ENCODE results near the gene SLC30A7. TPM values are rescaled to one million over a fixed set of nuclear protein-coding genes. Genes with fewer than 3 reads are reported as not detected.

The SLC30A7 gene
- total RNA-seq, 2 donors from 2014 or later: 32.8 to 39.2 TPM

DNA sequence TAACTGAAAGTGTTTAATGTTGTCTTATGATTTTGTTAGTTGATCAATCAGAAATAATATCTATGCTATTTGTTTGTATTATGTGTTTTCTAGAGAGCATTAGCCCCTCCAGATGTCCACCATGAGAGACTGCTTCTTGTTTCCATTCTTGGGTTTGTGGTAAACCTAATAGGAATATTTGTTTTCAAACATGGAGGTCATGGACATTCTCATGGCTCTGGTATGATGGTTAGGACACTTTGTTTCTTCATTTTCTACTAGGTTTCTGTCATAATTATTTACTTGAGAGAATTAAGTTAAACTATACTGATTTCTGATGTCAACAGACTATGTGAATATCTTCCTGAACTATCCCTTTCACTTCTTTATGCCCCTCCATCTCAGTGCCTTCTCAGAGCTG lies 16.1 kb downstream of the SLC30A7 start:
- TF ChIP-seq, protein P1, sequence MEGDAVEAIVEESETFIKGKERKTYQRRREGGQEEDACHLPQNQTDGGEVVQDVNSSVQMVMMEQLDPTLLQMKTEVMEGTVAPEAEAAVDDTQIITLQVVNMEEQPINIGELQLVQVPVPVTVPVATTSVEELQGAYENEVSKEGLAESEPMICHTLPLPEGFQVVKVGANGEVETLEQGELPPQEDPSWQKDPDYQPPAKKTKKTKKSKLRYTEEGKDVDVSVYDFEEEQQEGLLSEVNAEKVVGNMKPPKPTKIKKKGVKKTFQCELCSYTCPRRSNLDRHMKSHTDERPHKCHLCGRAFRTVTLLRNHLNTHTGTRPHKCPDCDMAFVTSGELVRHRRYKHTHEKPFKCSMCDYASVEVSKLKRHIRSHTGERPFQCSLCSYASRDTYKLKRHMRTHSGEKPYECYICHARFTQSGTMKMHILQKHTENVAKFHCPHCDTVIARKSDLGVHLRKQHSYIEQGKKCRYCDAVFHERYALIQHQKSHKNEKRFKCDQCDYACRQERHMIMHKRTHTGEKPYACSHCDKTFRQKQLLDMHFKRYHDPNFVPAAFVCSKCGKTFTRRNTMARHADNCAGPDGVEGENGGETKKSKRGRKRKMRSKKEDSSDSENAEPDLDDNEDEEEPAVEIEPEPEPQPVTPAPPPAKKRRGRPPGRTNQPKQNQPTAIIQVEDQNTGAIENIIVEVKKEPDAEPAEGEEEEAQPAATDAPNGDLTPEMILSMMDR (IDR thresholded peaks at IDR 0.05): no peak
- H3K27ac ChIP-seq: no peak overlapping the region
- no peaks in the 10 kb centered on the region for H3K27me3 ChIP-seq
- intact Hi-C loops (cut with DNase I): no loop called here
- DNase-seq: no peak
- no peaks in the 10 kb centered on the region for H3K4me1 ChIP-seq
- no peak overlapping the region for H3K4me3 ChIP-seq
- peaks cover 6% of the 10 kb centered on the region for H3K36me3 ChIP-seq
- no peaks in the 10 kb centered on the region for H3K9me3 ChIP-seq
- H3K9ac ChIP-seq (ENCODE audit: low read depth in 2 of 2, low read length in 2 of 2): no peak overlapping the region

DNA sequence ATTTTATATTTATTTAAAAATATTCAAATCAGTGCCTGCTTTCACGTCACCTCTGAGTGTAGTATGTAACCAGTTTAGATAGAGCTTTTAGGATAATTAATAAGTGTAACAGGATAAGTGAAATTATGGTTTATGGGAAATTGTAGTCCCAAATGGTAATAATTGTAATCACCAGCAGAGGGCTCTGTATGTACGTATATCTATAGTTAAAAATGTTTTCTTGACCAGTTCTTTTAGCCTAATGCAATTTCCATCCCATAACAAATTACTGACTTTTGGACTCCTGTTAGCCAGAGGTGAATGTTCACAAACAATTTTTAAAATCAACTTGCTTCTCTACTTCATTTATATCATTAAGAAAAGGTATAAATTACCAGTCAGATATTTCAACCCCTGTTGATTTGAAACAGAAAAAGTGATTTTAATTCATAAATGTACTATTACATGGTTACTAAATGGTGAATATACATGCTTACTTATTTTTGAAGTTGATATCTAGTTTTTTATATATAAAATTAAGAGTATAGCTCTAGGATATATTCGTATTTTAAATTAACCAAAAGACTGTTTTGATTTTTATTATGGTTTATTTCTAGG lies 25.3 kb downstream of the SLC30A7 start:
- H3K27me3 ChIP-seq: no peaks in the 10 kb centered on the region
- H3K27ac ChIP-seq: no peak overlapping the region
- no peaks in the 10 kb centered on the region for H3K36me3 ChIP-seq
- no peak overlapping the region for H3K9ac ChIP-seq (ENCODE audit: low read depth in 2 of 2, low read length in 2 of 2)
- no peaks in the 10 kb centered on the region for H3K4me1 ChIP-seq
- no peak for DNase-seq
- no peak overlapping the region for H3K4me3 ChIP-seq
- TF ChIP-seq, protein P1 (IDR thresholded peaks at IDR 0.05): peak; percentile 71
- no peaks in the 10 kb centered on the region for H3K9me3 ChIP-seq
- intact Hi-C loops (cut with DNase I): loop anchor here (5.0 to 10.0 kb wide), 2 partner anchors 114 to 366 kb away; no protein-coding TSS in a partner anchor

DNA sequence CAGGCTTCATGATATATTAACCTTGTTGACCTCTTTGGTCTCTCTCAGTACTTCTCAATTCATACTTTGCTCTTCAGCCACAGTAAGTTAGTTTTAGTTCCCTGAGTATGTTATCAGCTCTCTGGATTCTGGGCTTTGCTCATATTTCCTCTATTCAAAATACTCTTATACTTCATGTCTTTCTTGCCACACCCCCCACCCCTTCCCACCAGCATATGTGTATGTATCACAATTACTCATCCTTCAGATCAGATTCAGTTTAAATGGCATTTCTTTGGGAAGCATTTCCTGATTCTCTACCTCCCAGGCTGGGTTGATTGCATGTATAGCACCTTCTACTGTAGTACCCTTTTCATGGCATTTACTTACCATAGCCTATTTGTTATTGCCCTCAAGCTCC lies 28.3 kb downstream of the SLC30A7 start:
- no peak overlapping the region for H3K4me3 ChIP-seq
- H3K27me3 ChIP-seq: no peaks in the 10 kb centered on the region
- H3K27ac ChIP-seq: no peak overlapping the region
- no peaks in the 10 kb centered on the region for H3K4me1 ChIP-seq
- H3K9me3 ChIP-seq: no peaks in the 10 kb centered on the region
- no peaks in the 10 kb centered on the region for H3K36me3 ChIP-seq
- intact Hi-C loops (cut with DNase I): loop anchor here (5.0 to 10.0 kb wide), 2 partner anchors 111 to 363 kb away; no protein-coding TSS in a partner anchor
- TF ChIP-seq, protein P1 (IDR thresholded peaks at IDR 0.05): no peak
- DNase-seq: no peak
- H3K9ac ChIP-seq (ENCODE audit: low read depth in 2 of 2, low read length in 2 of 2): no peak overlapping the region

DNA sequence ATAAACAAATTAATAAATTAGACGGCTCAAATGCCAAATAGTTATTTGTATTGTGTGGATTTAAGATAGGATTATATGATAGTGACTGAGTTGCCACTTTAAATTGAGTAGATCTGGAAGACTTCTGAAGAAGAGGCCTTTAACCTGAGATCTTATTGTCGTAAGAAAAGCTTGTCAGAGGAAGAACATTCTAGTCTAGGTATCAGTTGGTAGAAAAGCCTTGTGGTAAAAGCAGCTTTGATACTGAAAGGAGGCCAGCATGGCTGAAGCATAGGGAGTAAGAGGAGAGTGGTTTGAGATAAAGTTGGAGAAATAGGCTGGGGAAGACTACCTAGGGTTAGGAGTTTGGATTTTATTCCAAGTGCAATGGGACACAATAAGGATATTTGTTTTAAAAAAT lies 29.1 kb downstream of the SLC30A7 start:
- intact Hi-C loops (cut with DNase I): loop anchor here (5.0 to 10.0 kb wide), 3 partner anchors 110 to 362 kb away; no protein-coding TSS in a partner anchor
- H3K4me3 ChIP-seq: no peak overlapping the region
- TF ChIP-seq, protein P1 (IDR thresholded peaks at IDR 0.05): no peak
- no peaks in the 10 kb centered on the region for H3K27me3 ChIP-seq
- H3K4me1 ChIP-seq: no peaks in the 10 kb centered on the region
- no peak for DNase-seq
- no peaks in the 10 kb centered on the region for H3K9me3 ChIP-seq
- no peak overlapping the region for H3K27ac ChIP-seq
- no peak overlapping the region for H3K9ac ChIP-seq (ENCODE audit: low read depth in 2 of 2, low read length in 2 of 2)
- no peaks in the 10 kb centered on the region for H3K36me3 ChIP-seq

DNA sequence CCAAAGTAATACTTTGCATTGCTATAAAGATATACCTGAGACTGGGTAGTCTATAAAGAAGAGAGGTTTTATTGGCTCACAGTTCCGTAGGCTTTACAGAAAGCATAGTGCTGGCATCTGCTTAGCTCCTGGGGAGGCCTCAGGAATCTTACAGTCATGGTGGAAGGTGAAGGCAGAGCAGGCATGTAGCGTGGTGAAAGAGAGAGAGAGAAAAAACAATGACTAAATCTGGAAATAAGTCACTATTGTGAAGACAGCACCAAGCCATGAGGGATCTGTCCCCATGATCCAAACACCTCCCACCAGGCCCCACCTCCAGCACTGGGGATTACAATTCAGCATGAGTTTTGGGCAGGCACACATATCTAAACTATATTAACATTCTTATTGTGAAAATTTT lies 30.4 kb downstream of the SLC30A7 start:
- Histone ChIP-seq H3K9me3 (no peaks in the 10 kb centered on the region), H3K36me3 (no peaks in the 10 kb centered on the region), H3K27ac (no peak overlapping the region), H3K4me3 (no peak overlapping the region), H3K27me3 (no peaks in the 10 kb centered on the region), H3K4me1 (no peaks in the 10 kb centered on the region), H3K9ac (ENCODE audit: low read depth in 2 of 2, low read length in 2 of 2) (no peak overlapping the region)
- intact Hi-C loops (cut with DNase I): loop anchor here (5.0 to 10.0 kb wide), 2 partner anchors 109 to 316 kb away; no protein-coding TSS in a partner anchor
- no peak for DNase-seq
- TF ChIP-seq, protein P1 (IDR thresholded peaks at IDR 0.05): no peak
